HL-60/S4 treated with retinoic acid at 250 ng/mL for 4 days and 3 days (cell line): ENCODE results near the gene BMP6.

Experiments used
- in situ Hi-C: fragments of 300-500 bp; cut with MboI; formaldehyde crosslinking; loops from 2 replicates; pipeline ENCODE4 v1.7.0; 2022; ENCODE audit warnings: low sequenced_read_pairs

BMP6 gene

GRCh38 chr6:7745942-7746341 lies 20.0 kb downstream of the BMP6 start:
- in situ Hi-C loops: loop anchor here (25.0 kb wide), 1 partner anchor 241 kb away; no protein-coding TSS in a partner anchor

GRCh38 chr6:7747016-7747415 lies 21.1 kb downstream of the BMP6 start:
- in situ Hi-C loops: loop anchor here (25.0 kb wide), 1 partner anchor 240 kb away; no protein-coding TSS in a partner anchor

DNA sequence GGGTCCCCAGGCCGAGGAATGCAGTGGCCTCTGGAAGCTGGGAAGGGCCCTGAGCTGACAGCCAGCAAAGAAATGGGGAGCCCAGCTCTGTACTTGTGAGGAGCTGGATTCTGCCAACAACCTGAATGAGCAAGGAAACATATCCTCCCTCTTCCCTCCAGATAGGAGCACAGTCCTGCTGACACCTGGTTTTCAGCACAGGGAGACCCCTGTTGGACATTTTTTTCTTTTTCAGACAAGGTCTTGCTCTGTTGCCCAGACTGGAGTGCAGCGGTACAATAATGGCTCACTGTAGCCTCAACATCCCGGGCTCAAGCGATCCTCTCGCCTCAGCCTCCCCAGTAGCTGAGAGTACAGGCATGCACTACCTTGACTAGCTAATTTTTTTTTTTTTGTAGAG lies 21.5 kb downstream of the BMP6 start:
- in situ Hi-C loops: loop anchor here (25.0 kb wide), 1 partner anchor 240 kb away; no protein-coding TSS in a partner anchor

DNA sequence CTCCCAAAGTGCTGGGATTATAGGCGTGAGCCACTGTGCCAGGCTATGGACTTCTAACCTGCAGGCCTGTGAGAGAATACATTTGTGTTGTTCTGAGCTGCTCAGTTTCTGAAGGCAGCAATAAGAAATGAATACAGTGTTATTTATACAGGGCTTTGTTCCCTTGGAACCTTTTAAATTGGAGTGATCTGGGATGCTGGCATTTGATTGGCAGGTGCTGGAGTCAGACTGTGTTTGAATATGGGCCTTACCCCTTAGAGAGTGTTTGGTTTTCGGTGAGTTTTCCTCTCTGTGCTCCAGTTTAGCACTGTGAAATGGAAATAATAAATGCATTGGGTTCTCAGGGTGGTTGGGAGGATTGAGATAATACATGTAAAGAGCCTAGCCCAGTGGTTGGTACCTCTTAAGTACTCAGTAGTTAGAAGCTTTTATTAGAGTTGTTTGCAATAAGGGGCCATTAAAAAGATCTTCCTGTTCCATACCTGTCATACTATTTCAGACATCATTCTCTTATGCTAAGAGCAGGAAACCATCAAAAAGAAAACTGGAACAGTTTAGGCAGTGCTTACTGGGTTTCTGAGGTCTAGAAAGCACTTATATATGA lies 22.1 kb downstream of the BMP6 start:
- in situ Hi-C loops: loop anchor here (25.0 kb wide), 1 partner anchor 239 kb away; no protein-coding TSS in a partner anchor

DNA sequence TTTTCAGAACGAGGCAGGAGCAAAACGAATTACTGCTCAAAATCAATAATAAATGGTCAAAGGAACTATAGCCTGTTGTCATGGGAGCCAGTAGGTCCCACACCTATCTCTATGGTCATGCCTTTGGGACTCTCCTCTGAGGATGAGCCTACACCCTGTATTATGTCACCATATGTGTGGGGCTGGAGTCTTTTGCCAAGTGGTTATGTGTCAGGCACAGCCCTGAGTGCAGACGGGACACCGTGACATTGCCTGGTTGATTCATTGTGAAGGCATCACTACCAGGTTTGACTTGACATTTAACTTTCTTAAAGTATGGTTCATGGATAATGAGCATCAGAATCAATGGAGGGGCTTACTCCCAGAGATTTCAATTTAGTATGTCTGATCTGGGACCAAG lies 23.6 kb downstream of the BMP6 start:
- in situ Hi-C loops: loop anchor here (25.0 kb wide), 1 partner anchor 238 kb away; no protein-coding TSS in a partner anchor

DNA sequence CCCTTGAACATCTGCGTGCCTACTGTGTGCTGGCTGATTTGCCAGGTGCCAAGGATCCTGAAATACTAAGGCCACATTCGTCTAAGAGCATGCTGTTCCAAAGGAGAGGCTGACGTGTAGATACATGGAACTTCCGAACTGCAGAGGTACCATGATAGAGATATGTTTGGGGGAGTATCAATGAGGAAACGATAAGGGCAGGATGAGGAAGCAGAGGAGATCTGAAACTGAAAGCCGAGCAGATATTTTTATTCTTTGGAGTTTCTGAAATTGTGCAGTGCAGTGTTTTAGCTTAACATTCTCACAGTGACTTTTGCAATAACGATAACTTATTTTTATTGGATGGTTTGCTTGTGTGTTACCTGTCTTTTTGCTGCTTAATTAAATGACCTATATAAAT lies 24.3 kb downstream of the BMP6 start:
- in situ Hi-C loops: no loop called here

DNA sequence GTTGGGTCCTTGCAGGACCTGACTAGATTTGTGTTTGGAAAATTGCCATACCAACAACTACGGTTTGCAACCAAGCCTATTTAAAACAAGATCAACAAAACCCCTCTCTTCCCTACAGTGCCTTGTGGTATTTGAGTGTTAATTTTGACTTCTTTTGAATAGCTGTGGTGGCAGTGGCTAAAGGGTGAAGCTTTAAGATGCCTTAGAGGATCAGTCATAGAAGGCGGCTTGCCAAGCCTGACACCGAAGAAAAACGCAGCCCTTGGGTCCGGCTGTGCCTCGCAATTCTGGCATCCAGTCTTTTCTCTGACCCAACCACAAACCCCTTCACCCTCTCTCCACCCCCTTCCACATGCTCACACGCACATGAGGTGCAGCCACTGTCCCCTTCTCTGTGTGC lies 32.6 kb downstream of the BMP6 start:
- in situ Hi-C loops: no loop called here

- in situ Hi-C loops: no loop called here
These were observed 33.4 kb downstream of the BMP6 start for GRCh38 chr6:7759320-7759719.

- in situ Hi-C loops: no loop called here
These were observed 35.2 kb downstream of the BMP6 start for GRCh38 chr6:7761051-7761450.

DNA sequence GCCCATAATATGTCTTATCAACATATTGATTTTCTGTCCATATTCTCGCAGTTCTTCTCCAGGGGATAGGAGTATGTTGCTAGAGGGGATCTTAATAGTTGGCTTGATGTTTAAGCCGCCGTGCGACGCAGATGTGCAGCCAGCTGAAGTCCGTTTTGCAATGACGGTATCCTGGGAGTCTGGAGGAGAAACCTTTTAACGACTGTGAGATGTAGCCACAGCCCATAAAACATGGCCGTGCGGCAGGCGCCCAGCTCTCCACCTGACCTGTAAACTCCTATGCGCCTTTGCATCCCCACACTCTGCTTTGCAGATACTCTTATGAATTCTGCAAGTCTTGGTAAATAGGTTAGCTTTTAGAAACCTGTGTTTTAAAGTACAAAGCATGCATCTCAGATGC lies 36.9 kb downstream of the BMP6 start:
- in situ Hi-C loops: no loop called here

GRCh38 chr6:7763881-7764280 lies 38.0 kb downstream of the BMP6 start:
- in situ Hi-C loops: no loop called here

DNA sequence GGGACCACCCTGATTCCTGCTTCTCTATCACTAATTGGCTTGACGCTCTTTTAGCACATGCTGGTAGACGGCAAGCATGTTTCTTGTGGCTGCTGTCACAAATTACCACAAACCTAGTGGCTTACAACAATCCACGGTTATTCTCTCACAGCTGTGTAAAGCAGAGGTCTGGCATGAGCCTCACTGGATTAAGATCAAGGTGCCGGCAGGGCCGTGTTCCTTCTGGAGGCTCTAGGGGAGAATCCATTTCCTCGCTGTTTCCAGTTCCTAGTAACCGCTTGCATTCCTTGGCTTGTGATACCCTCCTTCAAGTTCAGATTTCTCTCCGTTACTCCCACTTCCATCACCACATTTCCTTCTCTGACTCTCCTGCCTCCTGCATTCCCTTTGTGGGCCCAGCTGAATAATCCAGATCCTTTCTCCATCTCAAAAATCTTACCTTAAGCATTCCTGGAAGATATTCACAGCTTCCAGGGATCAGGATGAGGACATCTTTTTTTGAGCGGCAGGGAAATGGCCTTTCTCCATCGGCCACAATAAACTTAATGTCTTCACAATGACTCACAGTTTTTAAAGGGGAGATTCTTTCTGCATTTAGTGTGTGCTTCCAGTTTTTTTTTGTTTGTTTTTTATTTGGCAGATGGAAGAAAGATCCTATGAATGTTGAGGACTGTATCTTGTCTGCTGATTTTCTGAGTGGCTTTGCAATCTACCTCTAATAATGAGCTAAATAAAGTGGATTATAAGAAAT lies 39.9 kb downstream of the BMP6 start:
- in situ Hi-C loops: no loop called here

GRCh38 chr6:7769702-7770101 lies 43.8 kb downstream of the BMP6 start:
- in situ Hi-C loops: no loop called here

DNA sequence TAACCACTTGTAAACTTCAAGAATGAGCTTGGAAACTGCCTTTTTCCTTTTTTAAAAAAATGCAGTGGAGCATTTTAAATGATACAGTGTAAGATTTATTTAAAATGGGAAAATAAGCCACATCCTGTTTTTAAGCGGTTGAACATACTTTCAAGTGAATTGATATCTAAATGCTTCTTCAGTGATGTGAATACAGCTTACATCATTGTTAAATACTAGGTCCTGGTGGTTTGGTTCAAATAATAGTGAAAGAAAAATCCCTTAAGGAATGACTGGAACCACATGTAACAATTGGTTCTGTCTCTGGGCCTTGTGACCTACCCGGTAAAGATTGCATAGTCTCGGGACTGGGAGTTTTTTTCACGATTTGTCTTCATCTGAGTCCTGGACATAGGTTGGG lies 44.2 kb downstream of the BMP6 start:
- in situ Hi-C loops: no loop called here

- in situ Hi-C loops: no loop called here
These were observed 44.7 kb downstream of the BMP6 start for GRCh38 chr6:7770601-7771000.

GRCh38 chr6:7773322-7773721 lies 47.4 kb downstream of the BMP6 start:
- in situ Hi-C loops: no loop called here

DNA sequence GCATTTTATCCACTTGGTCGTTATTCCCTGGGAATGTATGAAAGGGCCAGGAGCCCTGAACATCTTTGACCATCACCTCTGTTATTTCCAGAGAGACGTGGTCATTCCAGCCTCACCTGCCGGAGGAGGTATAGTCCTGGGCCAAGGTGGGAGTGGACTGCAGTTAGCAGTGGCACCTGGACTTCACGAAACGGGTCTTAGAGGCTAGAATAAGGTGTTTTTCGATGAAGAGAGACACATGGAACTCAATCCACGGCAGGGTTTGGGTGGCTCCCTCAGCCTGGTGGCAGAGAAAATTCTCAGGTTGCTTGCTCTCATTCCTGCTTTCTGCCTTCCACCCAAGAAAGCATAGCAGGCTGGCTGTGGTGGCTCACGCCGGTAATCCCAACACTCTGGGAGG lies 48.0 kb downstream of the BMP6 start:
- in situ Hi-C loops: no loop called here

GRCh38 chr6:7776509-7776908 lies 50.6 kb downstream of the BMP6 start:
- in situ Hi-C loops: no loop called here

- in situ Hi-C loops: no loop called here
These were observed 51.2 kb downstream of the BMP6 start for GRCh38 chr6:7777074-7777473.

GRCh38 chr6:7781240-7781639 lies 55.3 kb downstream of the BMP6 start:
- in situ Hi-C loops: no loop called here

- in situ Hi-C loops: no loop called here
These were observed 58.3 kb downstream of the BMP6 start for GRCh38 chr6:7784248-7784647.

GRCh38 chr6:7784706-7785105 lies 58.8 kb downstream of the BMP6 start:
- in situ Hi-C loops: no loop called here
